Heart left ventricle (tissue), 16 donors: ENCODE measurements around the gene THAP6. TPM values are rescaled to one million over a fixed set of nuclear protein-coding genes. Genes with fewer than 3 reads are reported as not detected.

Source experiments
- ATAC-seq, 4 donors: fragments of 200-7000 bp; cut with Tn5 transposase; one replicate each; pipeline ENCODE4 v1.9.1; 2020 to 2022; ENCODE audit warnings: moderate library complexity in 4 of 4, mild to moderate bottlenecking in 3 of 4, moderate number of reproducible peaks in 1 of 4
- DNase-seq, 5 donors: peaks; one replicate each; pipeline ENCODE4 v3.0.0-alpha.2; 2020
- H3K27ac ChIP-seq, 12 donors: fragments of 200-600 bp; sonication (generic) in 4 of 12; one replicate each; pipeline versions ENCODE4 v1.5.0 to v1.8.0; 2016 to 2022; ENCODE audit warnings: mild to moderate bottlenecking in 2 of 12
- H3K27me3 ChIP-seq, 9 donors: fragments of 200-600 bp; sonication (generic) in 2 of 9; one replicate each; pipeline versions ENCODE4 v1.5.1 to v1.8.0; 2016 to 2022; ENCODE audit warnings: mild to moderate bottlenecking in 3 of 9
- H3K36me3 ChIP-seq, 9 donors: fragments of 200-600 bp; sonication (generic) in 2 of 9; one replicate each; pipeline versions ENCODE4 v1.5.0 to v1.8.0; 2018 to 2022; ENCODE audit warnings: mild to moderate bottlenecking in 2 of 9
- H3K4me1 ChIP-seq, 12 donors: fragments of 200-600 bp; sonication (generic) in 4 of 12; one replicate each; pipeline versions ENCODE4 v1.5.0 to v1.8.0; 2016 to 2022; ENCODE audit warnings: mild to moderate bottlenecking in 3 of 12
- H3K4me3 ChIP-seq, 12 donors: fragments of 200-600 bp; sonication (generic) in 4 of 12; one replicate each; pipeline versions ENCODE4 v1.5.0 to v1.8.0; 2017 to 2022; ENCODE audit warnings: mild to moderate bottlenecking in 9 of 12, moderate library complexity in 4 of 12
- H3K9me3 ChIP-seq, 12 donors: fragments of 200-600 bp; sonication (generic) in 4 of 12; one replicate each; pipeline versions ENCODE4 v1.5.0 to v1.8.0; 2016 to 2022; ENCODE audit warnings: mild to moderate bottlenecking in 1 of 12
- CTCF ChIP-seq, 12 donors: fragments of 200-600 bp; sonication (generic) in 4 of 12; IDR thresholded peaks; one replicate each; pipeline versions ENCODE4 v1.5.0 to v1.8.0; 2018 to 2022; ENCODE audit warnings: antibody characterized with exemption in 12 of 12, mild to moderate bottlenecking in 5 of 12
- POLR2A ChIP-seq, 2 donors: fragments of 450-650 bp; IDR thresholded peaks; one replicate each; pipeline ENCODE4 v1.6.1; 2017; ENCODE audit warnings: antibody characterized with exemption in 2 of 2, mild to moderate bottlenecking in 2 of 2, moderate library complexity in 2 of 2
- WGBS, 4 donors: extraction: QIAGEN DNeasy Blood & Tissue Kit in 2 of 4; methylation state at CpG; one replicate each; pipeline versions ENCODE4 v1.1.5 to v1.1.7; 2013 to 2018; 5-methylcytosine and 5-hydroxymethylcytosine counted together
- intact Hi-C, 10 donors: fragments of 100-400 bp; cut with DNase I; formaldehyde crosslinking; loops; one replicate each; pipeline versions ENCODE4 v1.11.1 to v1.14.2; 2022
- polyA plus RNA-seq, 2 donors: library from polyadenylated mRNA; stranded (reverse); fragments of 200-250 nt; gene quantifications; one replicate each; pipeline ENCODE4 v1.2.3, GENCODE V29; 2013
- total RNA-seq, 9 donors: library from RNA; depleted of rRNA in 2 of 9; stranded (reverse); fragments of >200 nt in 2 of 9; fragmentation: NEBNext Ultra II Directional in 3 of 9; extraction: Animal tissue kit (Norgen Biotek cat#: 25700) in 3 of 9; gene quantifications; one replicate each; pipeline versions ENCODE4 v1.1.0 to v1.2.4, GENCODE V29; 2016 to 2023
- donor health status: ischemic (EF 13 %, LVEDD 7.1; RV severe dilation, severe dysfunction).
- donor health status: healthy with polysubstance abuse.
- donor health status: DM: no; HTN: yes; CAD: no.
- donor health status: DM: no; HTN: no; CAD: no.
- donor health status: ischemic (EF 25% LVEDD 6.9; RV normal size, moderate dysfunction).
- donor health status: ischemic (EF 25% LVEDD 5.7; RV mildly dilated, moderate dysfunction).
- donor health status: healthy.
- donor health status: DM: yes; HTN: yes; CAD: no.
- donor health status: ischemic (EF 35%, LVEDD 5.7; RV mildly dilated, moderate dysfunction).
- donor health status: nonischemic (EF 11% LVEDD 7.7; RV severe dilation, severe dysfunction).
- donor health status: DM: yes; HTN: yes; CAD: no.
- donor health status: PGD.
- donor health status: ischemic (EF 29% LVEDD 5.4; RV normal size, mild dysfunction).
- donor health status: nonischemic (EF 23%, LVEDD 6.1; RV moderate dilation, normal function).

The THAP6 gene
- total and polyA plus RNA-seq, 11 donors = 6.5 to 22.6 (median 15.3) TPM

DNA sequence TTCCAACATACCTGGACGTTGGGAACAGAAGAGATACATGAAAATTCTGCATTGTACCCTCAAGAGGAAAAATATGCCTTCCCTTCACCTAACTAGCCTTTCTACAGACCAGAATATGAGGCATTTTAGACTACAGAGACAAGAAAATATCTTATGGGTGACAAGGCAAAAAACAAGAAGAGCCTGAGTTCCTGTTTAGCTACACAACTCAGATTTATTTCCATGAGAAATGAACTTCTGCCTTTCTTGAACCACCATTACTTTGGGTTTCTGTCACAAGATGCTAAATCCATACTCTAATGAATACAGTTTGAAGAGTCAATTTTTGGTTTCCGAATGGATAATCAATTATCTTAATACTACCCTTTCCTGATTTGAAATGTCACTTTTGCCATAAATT, 18.8 kb upstream of the THAP6 start:
- Histone ChIP-seq H3K9me3 (peaks cover 0 to 14% (median 0%) of the 10 kb centered on the region in 12 donors), H3K27ac (peak overlapping the region in 1 of 12 donors; percentile 63), H3K4me1 (peaks cover 0 to 23% (median 2%) of the 10 kb centered on the region in 12 donors), H3K36me3 (peaks cover 0 to 80% (median 47%) of the 10 kb centered on the region in 9 donors), H3K27me3 (no peaks in the 10 kb centered on the region), H3K4me3 (no peak overlapping the region)
- 85 to 90% (median 88%) methylated on average over 2 of the region's 2 CpGs for WGBS, 4 donors
- intact Hi-C loops = no loop called here
- TF ChIP-seq CTCF (IDR thresholded peaks at IDR 0.05) (no peak), POLR2A (IDR thresholded peaks at IDR 0.05) (no peak)
- DNase-seq (no peak), ATAC-seq (no peak)

- H3K4me3 ChIP-seq = no peak overlapping the region
- peaks cover 0 to 79% (median 44%) of the 10 kb centered on the region in 9 donors for H3K36me3 ChIP-seq
- H3K27me3 ChIP-seq = no peaks in the 10 kb centered on the region
- DNase-seq (no peak), ATAC-seq (no peak)
- peaks cover 0 to 14% (median 0%) of the 10 kb centered on the region in 12 donors for H3K9me3 ChIP-seq
- H3K4me1 ChIP-seq = peaks cover 0 to 23% (median 2%) of the 10 kb centered on the region in 12 donors
- TF ChIP-seq POLR2A (IDR thresholded peaks at IDR 0.05) (no peak), CTCF (IDR thresholded peaks at IDR 0.05) (no peak)
- 87 to 98% (median 92%) methylated on average over 2 of the region's 2 CpGs for WGBS, 4 donors
- H3K27ac ChIP-seq = no peak overlapping the region
- intact Hi-C loops = no loop called here
Observed at GRCh38 chr4:75496406-75496805, 17.9 kb upstream of the THAP6 start.

DNA sequence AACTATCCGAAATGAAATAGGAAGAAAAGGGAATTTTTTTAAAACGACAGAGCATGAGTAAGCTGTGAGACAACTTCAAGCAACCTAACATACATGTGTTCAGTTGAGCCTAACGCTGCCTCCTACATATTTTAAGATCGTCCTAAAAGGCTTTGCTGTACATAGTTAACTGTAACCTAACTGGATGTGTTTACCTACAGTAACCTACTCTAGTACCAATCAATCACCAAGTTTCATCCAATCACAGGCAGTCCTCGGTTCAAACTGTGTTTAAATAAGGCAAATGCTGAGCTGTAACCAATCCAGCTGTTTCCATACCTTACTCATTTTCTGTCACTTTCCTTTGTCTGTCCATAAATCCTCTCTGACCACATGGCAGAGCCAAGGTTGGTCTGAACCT, 17.1 kb upstream of the THAP6 start:
- H3K27ac ChIP-seq = no peak overlapping the region
- H3K4me3 ChIP-seq = no peak overlapping the region
- TF ChIP-seq POLR2A (IDR thresholded peaks at IDR 0.05) (no peak), CTCF (IDR thresholded peaks at IDR 0.05) (no peak)
- WGBS, 4 donors = 70 to 82% (median 77%) methylated on average over 5 of the region's 5 CpGs
- ATAC-seq (no peak), DNase-seq (no peak)
- H3K9me3 ChIP-seq = peaks cover 0 to 14% (median 0%) of the 10 kb centered on the region in 12 donors
- peaks cover 0 to 79% (median 44%) of the 10 kb centered on the region in 9 donors for H3K36me3 ChIP-seq
- intact Hi-C loops = no loop called here
- peaks cover 0 to 23% (median 2%) of the 10 kb centered on the region in 12 donors for H3K4me1 ChIP-seq
- no peaks in the 10 kb centered on the region for H3K27me3 ChIP-seq

DNA sequence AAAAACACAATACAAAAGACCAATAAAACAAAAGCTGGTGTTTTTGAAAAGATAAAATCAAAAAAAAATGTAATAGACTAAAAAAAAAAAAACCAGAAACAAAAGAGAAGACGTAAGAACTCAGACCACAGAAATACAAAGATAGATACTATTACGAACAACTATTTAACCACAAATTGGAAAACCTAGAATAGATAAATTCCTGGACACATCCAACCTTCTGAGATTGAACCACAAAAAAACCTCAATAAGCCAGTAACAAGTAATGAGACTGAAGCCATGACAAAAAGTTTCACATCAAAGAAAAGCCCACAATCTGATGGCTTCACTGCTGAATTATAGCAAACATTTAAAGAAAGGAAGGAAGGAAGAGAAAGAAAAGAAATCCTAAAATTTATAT, 16.2 kb upstream of the THAP6 start:
- no peaks in the 10 kb centered on the region for H3K27me3 ChIP-seq
- 79 to 88% (median 84%) methylated on average over 2 of the region's 2 CpGs for WGBS, 4 donors
- H3K9me3 ChIP-seq = peaks cover 0 to 14% (median 0%) of the 10 kb centered on the region in 12 donors
- H3K4me3 ChIP-seq = no peak overlapping the region
- intact Hi-C loops = no loop called here
- peaks cover 0 to 79% (median 44%) of the 10 kb centered on the region in 9 donors for H3K36me3 ChIP-seq
- TF ChIP-seq CTCF (IDR thresholded peaks at IDR 0.05) (no peak), POLR2A (IDR thresholded peaks at IDR 0.05) (no peak)
- ATAC-seq (no peak), DNase-seq (no peak)
- H3K27ac ChIP-seq = no peak overlapping the region
- H3K4me1 ChIP-seq = peaks cover 0 to 23% (median 2%) of the 10 kb centered on the region in 12 donors
